HepG2 (cell line): Measurements from ENCODE around the gene NREP.

ENCODE experiments used
- ASH2L ChIP-seq: fragments of 300-600, 200-600 bp; sonication (generic); IDR thresholded peaks from 2 replicates; pipeline ENCODE4 v1.7.0; 2017; ENCODE audit warnings: low read depth, mild to moderate bottlenecking, moderate library complexity, mixed read lengths, low read length; ENCODE audit not compliant: insufficient read length
- EP300 ChIP-seq, 3 experiments: sonication (generic) in 1 of 3; formaldehyde crosslinking in 1 of 3; IDR thresholded peaks; 2 replicates each; pipeline versions ENCODE4 v1.5.1 to v1.6.1; 2011 to 2020; ENCODE audit warnings: low read depth in 2 of 3, low read length in 2 of 3, borderline replicate concordance in 1 of 3, improper control_type of control experiment in 1 of 3, mild to moderate bottlenecking in 1 of 3, missing genetic modification reagents in 1 of 3, moderate library complexity in 1 of 3
- HDAC6 ChIP-seq: fragments of 200-600 bp; sonication (generic); IDR thresholded peaks from 2 replicates; pipeline ENCODE4 v1.7.0; 2017; ENCODE audit warnings: mild to moderate bottlenecking, antibody characterized with exemption, low read length, low read depth
- ONECUT2 ChIP-seq: sonication (generic); formaldehyde crosslinking; IDR thresholded peaks from 2 replicates; pipeline ENCODE4 v1.4.0; 2020; ENCODE audit warnings: missing genetic modification reagents
- POLR2A ChIP-seq, 2 experiments: IDR thresholded peaks; 2 replicates each; pipeline ENCODE4 v1.6.1; 2011; ENCODE audit warnings: low read depth in 2 of 2, low read length in 2 of 2, mild to moderate bottlenecking in 1 of 2, moderate library complexity in 1 of 2; ENCODE audit not compliant: insufficient read depth in 1 of 2
- RELA ChIP-seq: sonication (generic); formaldehyde crosslinking; IDR thresholded peaks from 2 replicates; pipeline ENCODE4 v1.4.0; 2020; ENCODE audit warnings: missing genetic modification reagents
- RNF219 ChIP-seq: sonication (generic); formaldehyde crosslinking; IDR thresholded peaks from 2 replicates; pipeline ENCODE4 v1.5.0; 2020; ENCODE audit warnings: mild to moderate bottlenecking, missing genetic modification reagents
- SMARCE1 ChIP-seq: fragments of 450-650 bp; IDR thresholded peaks from 2 replicates; pipeline ENCODE4 v1.6.1; 2017; ENCODE audit warnings: borderline replicate concordance
- ZBTB1 ChIP-seq: sonication (generic); formaldehyde crosslinking; IDR thresholded peaks from 2 replicates; pipeline ENCODE4 v1.4.0; 2020; ENCODE audit warnings: missing genetic modification reagents, borderline replicate concordance
- ZNF564 ChIP-seq: sonication (generic); formaldehyde crosslinking; IDR thresholded peaks from 2 replicates; pipeline ENCODE4 v1.8.1; 2023; ENCODE audit warnings: mild to moderate bottlenecking, missing genetic modification reagents
- ZNF883 ChIP-seq: sonication (generic); formaldehyde crosslinking; IDR thresholded peaks from 2 replicates; pipeline ENCODE4 v1.5.1; 2020; ENCODE audit warnings: mild to moderate bottlenecking, missing genetic modification reagents; ENCODE audit errors: not compliant biosample characterization

DNA sequence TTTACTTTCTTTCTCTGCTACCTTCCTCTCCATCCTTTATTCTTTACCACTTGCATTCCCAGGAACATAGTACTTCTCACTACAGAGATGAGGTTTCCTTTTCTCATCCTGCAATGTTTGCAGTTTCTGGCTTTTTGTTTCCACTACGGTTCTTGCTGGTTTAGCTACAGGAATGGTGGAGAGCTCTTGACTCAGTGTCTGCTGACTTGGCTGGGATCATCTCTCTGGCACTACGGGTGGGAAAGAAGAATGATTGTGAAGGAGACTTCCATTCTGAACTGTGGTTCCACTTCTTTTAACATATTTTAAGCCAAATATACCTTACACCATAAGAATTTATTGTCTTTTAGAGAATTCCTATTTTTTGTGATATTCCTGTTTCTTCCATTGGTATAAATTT, 65.1 kb downstream of the NREP start:
- TF ChIP-seq ZBTB1 (CRISPR knock-in tag) (no peak), EP300 (IDR thresholded peaks at IDR 0.05; ENCODE audit: low read depth in 2 of 2, low read length in 2 of 2) (no peak), EP300 (CRISPR knock-in tag; IDR thresholded peaks at IDR 0.05; ENCODE audit: borderline replicate concordance) (no peak), HDAC6 (no peak), ZNF883 (CRISPR knock-in tag) (no peak), ASH2L (no peak), ONECUT2 (CRISPR knock-in tag) (no peak), ZNF564 (no peak), SMARCE1 (no peak), RELA (CRISPR knock-in tag) (no peak), RNF219 (CRISPR knock-in tag) (no peak), POLR2A (IDR thresholded peaks at IDR 0.05; ENCODE audit: insufficient read depth in 1 of 2, low read depth in 2 of 2, low read length in 2 of 2) (no peak)
